SK-N-SH (cell line): ENCODE results near the gene MLLT3. TPM values are rescaled to one million over a fixed set of nuclear protein-coding genes. Genes with fewer than 3 reads are reported as not detected.

Experiments
- CTCF ChIA-PET: fragments of 300-600, 350-600 bp; formaldehyde crosslinking; extraction: SDS; loops from one replicate; lab custom pipeline; 2021; lab: Yijun Ruan, JAX
- POLR2A ChIA-PET: fragments of 350-600 bp; sonication (Branson Sonifier 250); formaldehyde crosslinking; extraction: SDS; loops from one replicate; lab custom pipeline; 2020; ENCODE audit warnings: antibody characterized with exemption, inconsistent platforms; lab: Yijun Ruan, JAX
- DNase-seq: peaks from one replicate; pipeline ENCODE4 v3.0.0; 2012
- H2AFZ ChIP-seq: fragments of 200-600 bp; sonication (generic); 2 replicates; pipeline ENCODE4 v1.8.1; 2016; ENCODE audit warnings: antibody characterized with exemption, mild to moderate bottlenecking, low read depth
- H3F3A ChIP-seq: fragments of 200-600 bp; sonication (generic); replicated peaks from 2 replicates; pipeline ENCODE3; 2016; ENCODE audit warnings: antibody characterized with exemption, mild to moderate bottlenecking; ENCODE audit not compliant: insufficient read depth
- H3K27ac ChIP-seq, 2 experiments: fragments of 200-500 bp in 1 of 2; fragments of 200-600 bp in 1 of 2; sonication (Bioruptor generic) in 1 of 2; sonication (generic), shearing (Covaris generic) in 1 of 2; 2 replicates each; pipeline versions ENCODE4 v1.5.1 to v1.6.1; 2014 to 2016; ENCODE audit warnings: low read depth in 2 of 2, inconsistent platforms in 1 of 2, low read length in 1 of 2, mild to moderate bottlenecking in 1 of 2, mixed read lengths in 1 of 2
- H3K27me3 ChIP-seq: fragments of 200-600 bp; sonication (generic), shearing (Covaris generic); 2 replicates; pipeline ENCODE4 v1.6.1; 2016; ENCODE audit warnings: mixed run types; ENCODE audit not compliant: insufficient read depth
- H3K36me3 ChIP-seq, 2 experiments: fragments of 200-500 bp in 1 of 2; fragments of 200-600 bp in 1 of 2; sonication (Bioruptor generic) in 1 of 2; sonication (generic) in 1 of 2; replicated peaks in 1 of 2; 2 replicates each; pipeline versions ENCODE3 to v1.5.1; 2014 to 2016; ENCODE audit warnings: low read length in 1 of 2, mild to moderate bottlenecking in 1 of 2; ENCODE audit not compliant: insufficient read depth in 2 of 2, control insufficient read depth in 1 of 2
- H3K4me1 ChIP-seq, 2 experiments: fragments of 200-500 bp in 1 of 2; fragments of 200-600 bp in 1 of 2; sonication (Bioruptor generic) in 1 of 2; sonication (generic), shearing (Covaris generic) in 1 of 2; 2 replicates each; pipeline versions ENCODE4 v1.5.1 to v1.6.1; 2014 to 2016; ENCODE audit warnings: low read depth in 1 of 2, low read length in 1 of 2, mixed run types in 1 of 2; ENCODE audit not compliant: insufficient read depth in 2 of 2, control insufficient read depth in 1 of 2
- H3K4me2 ChIP-seq: fragments of 200-600 bp; sonication (generic), shearing (Covaris generic); 2 replicates; pipeline ENCODE4 v1.6.1; 2017; ENCODE audit warnings: mixed run types
- H3K4me3 ChIP-seq, 2 experiments: fragments of 200-500 bp in 1 of 2; fragments of 200-600 bp in 1 of 2; sonication (Bioruptor generic) in 1 of 2; sonication (generic), shearing (Covaris generic) in 1 of 2; 2 replicates each; pipeline versions ENCODE4 v1.5.1 to v1.8.1; 2014 to 2016; ENCODE audit warnings: low read depth in 2 of 2, inconsistent platforms in 1 of 2, low read length in 1 of 2, mild to moderate bottlenecking in 1 of 2, mixed read lengths in 1 of 2, moderate library complexity in 1 of 2
- H3K79me2 ChIP-seq: fragments of 200-600 bp; sonication (generic); 2 replicates; pipeline ENCODE4 v1.8.1; 2017; ENCODE audit warnings: mild to moderate bottlenecking; ENCODE audit not compliant: insufficient read depth
- H3K9ac ChIP-seq: fragments of 200-600 bp; sonication (generic); 2 replicates; pipeline ENCODE4 v1.6.1; 2017; ENCODE audit warnings: mixed run types
- H3K9me2 ChIP-seq: fragments of 200-600 bp; sonication (generic); 2 replicates; pipeline ENCODE4 v1.6.1; 2017; ENCODE audit warnings: mixed run types
- H3K9me3 ChIP-seq: fragments of 200-600 bp; sonication (generic); 2 replicates; pipeline ENCODE4 v1.6.1; 2017; ENCODE audit warnings: mixed run types, mild to moderate bottlenecking, moderate library complexity
- H4K20me1 ChIP-seq: fragments of 200-600 bp; sonication (generic); 2 replicates; pipeline ENCODE4 v1.6.1; 2017; ENCODE audit warnings: mild to moderate bottlenecking, mixed run types; ENCODE audit not compliant: insufficient read depth
- CHD2 ChIP-seq: fragments of 150-350 bp; IDR thresholded peaks from 2 replicates; pipeline ENCODE4 v1.6.1; 2018; ENCODE audit warnings: low read length; ENCODE audit not compliant: partially characterized antibody
- FOSL2 ChIP-seq: IDR thresholded peaks from 2 replicates; pipeline ENCODE4 v1.4.0; 2012; ENCODE audit warnings: low read depth, mild to moderate bottlenecking, moderate library complexity, borderline replicate concordance
- FOXJ3 ChIP-seq: sonication (generic); formaldehyde crosslinking; IDR thresholded peaks from 2 replicates; pipeline ENCODE4 v1.5.1; 2020; ENCODE audit warnings: mild to moderate bottlenecking, missing genetic modification reagents
- FOXM1 ChIP-seq: IDR thresholded peaks from 2 replicates; pipeline ENCODE4 v1.4.0; 2012; ENCODE audit warnings: low read depth, mild to moderate bottlenecking
- GABPA ChIP-seq: IDR thresholded peaks from 2 replicates; pipeline ENCODE4 v1.4.0; 2012; ENCODE audit warnings: low read depth, mild to moderate bottlenecking
- IRF3 ChIP-seq: fragments of 150-350 bp; IDR thresholded peaks from 2 replicates; pipeline ENCODE4 v1.6.1; 2016; ENCODE audit warnings: mild to moderate bottlenecking, low read depth, low read length
- JUND ChIP-seq: IDR thresholded peaks from 2 replicates; pipeline ENCODE4 v1.4.0; 2012
- MAX ChIP-seq: IDR thresholded peaks from 2 replicates; pipeline ENCODE4 v1.4.0; 2012; ENCODE audit warnings: low read depth
- MEF2A ChIP-seq: IDR thresholded peaks from 2 replicates; pipeline ENCODE4 v1.4.0; 2012; ENCODE audit warnings: low read depth, borderline replicate concordance
- MXI1 ChIP-seq: IDR thresholded peaks from 2 replicates; pipeline ENCODE4 v1.6.1; 2012; ENCODE audit warnings: mild to moderate bottlenecking, low read depth, low read length, improper control_type of control experiment
- NFIC ChIP-seq: IDR thresholded peaks from 2 replicates; pipeline ENCODE4 v1.4.0; 2012; ENCODE audit warnings: borderline replicate concordance
- NRF1 ChIP-seq: IDR thresholded peaks from 2 replicates; pipeline ENCODE4 v1.6.1; 2012; ENCODE audit warnings: low read depth, mild to moderate bottlenecking, low read length
- PBX3 ChIP-seq: IDR thresholded peaks from 2 replicates; pipeline ENCODE4; 2012
- POLR2AphosphoS5 ChIP-seq: IDR thresholded peaks from 2 replicates; pipeline ENCODE4 v1.6.1; 2012; ENCODE audit warnings: low read depth, low read length
- RCOR1 ChIP-seq: fragments of 150-350 bp; IDR thresholded peaks from 2 replicates; pipeline ENCODE4 v1.6.1; 2017; ENCODE audit warnings: antibody characterized with exemption, low read length
- RFX5 ChIP-seq: IDR thresholded peaks from 2 replicates; pipeline ENCODE4 v1.6.1; 2012; ENCODE audit warnings: mild to moderate bottlenecking, improper control_type of control experiment, low read length
- RXRA ChIP-seq: IDR thresholded peaks from 2 replicates; pipeline ENCODE4 v1.4.0; 2012; ENCODE audit warnings: low read depth, mild to moderate bottlenecking, borderline replicate concordance
- SMC3 ChIP-seq: IDR thresholded peaks from 2 replicates; pipeline ENCODE4 v1.6.1; 2012; ENCODE audit warnings: low read depth, low read length, improper control_type of control experiment
- TAF1 ChIP-seq: IDR thresholded peaks from 2 replicates; pipeline ENCODE4 v1.6.1; 2012; ENCODE audit warnings: low read depth, mild to moderate bottlenecking, low read length, moderate library complexity, borderline replicate concordance
- TCF12 ChIP-seq: IDR thresholded peaks from 2 replicates; pipeline ENCODE4 v1.4.0; 2012
- TEAD4 ChIP-seq: IDR thresholded peaks from 2 replicates; pipeline ENCODE4 v1.4.0; 2012; ENCODE audit warnings: mild to moderate bottlenecking, borderline replicate concordance; ENCODE audit not compliant: insufficient read depth
- USF1 ChIP-seq: IDR thresholded peaks from 2 replicates; pipeline ENCODE4 v1.4.0; 2012; ENCODE audit warnings: low read depth, borderline replicate concordance
- WGBS: methylation state at CpG from one replicate; pipeline ENCODE4 v1.1.6; 2017; ENCODE audit warnings: low lambda C conversion rate; 5-methylcytosine and 5-hydroxymethylcytosine counted together
- polyA plus RNA-seq, 3 experiments: library from polyadenylated mRNA; depleted of rRNA; stranded (reverse); fragments of >200 nt; gene quantifications; 2 replicates each; pipeline ENCODE4 v1.2.3, GENCODE V29; 2012

MLLT3 gene
- polyA plus RNA-seq, 1 of the 3 experiments (the other 2 are of a cell fraction): 3.9 TPM

- no peak for TF ChIP-seq TAF1
- no peak for TF ChIP-seq FOSL2
- no peak for TF ChIP-seq TCF12
- TF ChIP-seq FOXM1: no peak
- no peak for TF ChIP-seq FOXJ3 (CRISPR knock-in tag)
- TF ChIP-seq TEAD4: no peak
- TF ChIP-seq USF1: no peak
- no peak for TF ChIP-seq GABPA
- TF ChIP-seq MAX: no peak
Measured at GRCh38 chr9:20646656-20647055, 24.4 kb upstream of the MLLT3 start (continued).

GRCh38 chr9:20643660-20644059 lies 21.4 kb upstream of the MLLT3 start:
- no peaks in the 10 kb centered on the region; the same call in 1 of the 2 replicates for H3K9me2 ChIP-seq
- no peak overlapping the region for H2AFZ ChIP-seq
- H3K27ac ChIP-seq: no peak overlapping the region
- no peaks in the 10 kb centered on the region for H3K79me2 ChIP-seq
- H3K27me3 ChIP-seq: no peaks in the 10 kb centered on the region
- no peak overlapping the region for H3K9ac ChIP-seq
- H3K36me3 ChIP-seq: no peaks in the 10 kb centered on the region
- no peaks in the 10 kb centered on the region for H4K20me1 ChIP-seq
- H3K9me3 ChIP-seq: peaks cover 2% of the 10 kb centered on the region; the same call in 1 of the 2 replicates
- H3K4me3 ChIP-seq: no peak overlapping the region
- WGBS: 71% methylated on average over 2 of the region's 3 CpGs
- H3K4me2 ChIP-seq: no peak overlapping the region
- H3K4me1 ChIP-seq: peaks cover 0 to 8% of the 10 kb centered on the region in 2 experiments; a peak in 2 of 4 replicates
- no peak for DNase-seq
- H3F3A ChIP-seq: peaks cover 3% of the 10 kb centered on the region
- POLR2A ChIA-PET: no interaction called here
- CTCF ChIA-PET: interaction anchor here (1.1 kb wide), 1 partner anchor 18 kb away, joined by 4 read pairs; no protein-coding TSS in a partner anchor
- TF ChIP-seq SMC3 (no peak), NRF1 (no peak), RXRA (no peak), RFX5 (no peak)

- ChIA-PET CTCF (no interaction called here), POLR2A (no interaction called here)
- Histone ChIP-seq H3K79me2 (no peaks in the 10 kb centered on the region), H3K9me2 (no peaks in the 10 kb centered on the region), H3K27me3 (no peaks in the 10 kb centered on the region), H3K27ac (no peak overlapping the region), H3K9ac (no peak overlapping the region), H3K9me3 (no peaks in the 10 kb centered on the region), H2AFZ (no peak overlapping the region), H3K4me1 (peaks cover 0 to 8% of the 10 kb centered on the region in 2 experiments; a peak in 2 of 4 replicates), H3K4me3 (no peak overlapping the region), H4K20me1 (no peaks in the 10 kb centered on the region), H3K36me3 (no peaks in the 10 kb centered on the region), H3F3A (peaks cover 3% of the 10 kb centered on the region), H3K4me2 (no peak overlapping the region)
- DNase-seq: no peak
- 67% methylated on average over 1 of the region's 1 CpG for WGBS
- TF ChIP-seq TEAD4: no peak
- no peak for TF ChIP-seq FOSL2
- no peak for TF ChIP-seq USF1
- TF ChIP-seq PBX3: no peak
- peak; percentile 16; the same call in 1 of the 2 replicates for TF ChIP-seq RCOR1
- TF ChIP-seq JUND: no peak
- TF ChIP-seq MEF2A: no peak
- TF ChIP-seq NFIC: no peak
- no peak for TF ChIP-seq GABPA
- TF ChIP-seq POLR2AphosphoS5: no peak
- no peak for TF ChIP-seq IRF3
- no peak for TF ChIP-seq MAX
- no peak for TF ChIP-seq FOXJ3 (CRISPR knock-in tag)
- no peak for TF ChIP-seq TCF12
- TF ChIP-seq SMC3: no peak
- TF ChIP-seq MXI1: no peak
- no peak for TF ChIP-seq RFX5
- no peak for TF ChIP-seq CHD2
- TF ChIP-seq TAF1: no peak
- no peak for TF ChIP-seq NRF1
Measured at GRCh38 chr9:20642045-20642444, 19.7 kb upstream of the MLLT3 start.
